SW 1271 (cell line): ENCODE results near the gene RIC8A.

Experiments
- DNase-seq, 2 experiments: peaks; one replicate each; lab custom pipeline; 2025; lab: John Stamatoyannopoulos, UW

Gene RIC8A

DNA sequence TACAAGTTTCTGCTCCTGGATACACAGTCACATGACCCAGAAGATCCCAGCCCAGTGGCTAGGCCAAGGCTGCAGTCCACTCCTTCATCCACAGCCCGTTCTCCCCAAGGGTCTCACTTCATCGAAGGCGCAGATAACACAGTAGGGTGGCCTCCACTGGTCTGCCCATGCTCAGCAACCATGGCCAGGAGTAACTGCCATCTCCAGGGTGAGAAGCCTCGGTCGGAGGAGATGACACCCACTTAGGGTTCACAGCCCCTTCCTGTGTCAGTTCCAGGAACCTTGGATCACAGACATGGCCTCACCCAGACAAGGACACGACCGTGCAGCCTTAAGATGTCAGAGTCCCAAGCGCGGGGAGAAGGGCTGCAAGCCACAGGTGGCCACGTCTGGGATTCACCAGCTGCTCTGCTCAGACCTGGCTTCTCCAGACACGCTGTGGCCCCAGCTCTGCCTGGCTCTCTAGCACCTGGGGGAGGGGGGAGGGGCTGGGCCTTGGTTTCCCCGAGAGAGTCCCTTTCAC lies 2.9 kb upstream of the RIC8A start:
- no peak for DNase-seq

DNA sequence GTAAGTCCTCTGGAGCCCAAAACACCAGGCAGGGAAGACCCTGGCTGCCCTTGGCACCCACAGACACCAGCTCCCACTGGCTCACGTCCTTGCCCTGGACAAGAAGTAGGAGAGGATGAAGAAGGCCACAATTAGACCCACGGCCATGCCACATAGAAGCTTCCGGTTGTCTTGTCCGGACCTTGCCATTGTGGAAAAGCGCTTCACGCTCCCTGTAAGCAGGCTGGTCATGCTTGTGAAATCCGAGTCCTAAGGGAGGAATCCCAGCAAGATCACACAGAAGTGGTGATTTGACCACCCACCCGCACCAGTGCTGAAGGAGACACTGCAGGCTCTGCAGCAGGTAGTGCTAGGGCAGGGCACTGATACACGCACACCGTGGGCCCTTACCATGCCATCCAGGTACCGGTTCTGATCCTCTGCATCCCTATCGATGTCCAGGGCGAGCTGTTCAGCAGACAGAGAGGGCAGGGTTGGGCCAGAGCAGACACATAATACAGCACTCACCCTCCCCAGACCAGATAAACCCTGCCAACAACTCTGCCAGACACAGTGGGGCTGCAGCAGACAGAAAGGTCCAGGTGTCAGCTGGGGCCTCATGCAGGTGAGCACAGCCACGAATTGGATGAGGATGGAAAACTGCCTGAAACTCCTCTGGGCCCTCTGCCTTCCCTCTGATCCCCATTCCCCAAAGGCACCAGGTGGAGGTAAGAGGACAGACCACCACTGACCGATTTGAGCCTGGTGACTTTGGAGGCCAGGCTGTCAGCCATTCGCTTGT lies 2.1 kb upstream of the RIC8A start:
- DNase-seq = no peak

GRCh38 chr11:206002-206384 lies 1.5 kb upstream of the RIC8A start:
- no peak for DNase-seq

DNA sequence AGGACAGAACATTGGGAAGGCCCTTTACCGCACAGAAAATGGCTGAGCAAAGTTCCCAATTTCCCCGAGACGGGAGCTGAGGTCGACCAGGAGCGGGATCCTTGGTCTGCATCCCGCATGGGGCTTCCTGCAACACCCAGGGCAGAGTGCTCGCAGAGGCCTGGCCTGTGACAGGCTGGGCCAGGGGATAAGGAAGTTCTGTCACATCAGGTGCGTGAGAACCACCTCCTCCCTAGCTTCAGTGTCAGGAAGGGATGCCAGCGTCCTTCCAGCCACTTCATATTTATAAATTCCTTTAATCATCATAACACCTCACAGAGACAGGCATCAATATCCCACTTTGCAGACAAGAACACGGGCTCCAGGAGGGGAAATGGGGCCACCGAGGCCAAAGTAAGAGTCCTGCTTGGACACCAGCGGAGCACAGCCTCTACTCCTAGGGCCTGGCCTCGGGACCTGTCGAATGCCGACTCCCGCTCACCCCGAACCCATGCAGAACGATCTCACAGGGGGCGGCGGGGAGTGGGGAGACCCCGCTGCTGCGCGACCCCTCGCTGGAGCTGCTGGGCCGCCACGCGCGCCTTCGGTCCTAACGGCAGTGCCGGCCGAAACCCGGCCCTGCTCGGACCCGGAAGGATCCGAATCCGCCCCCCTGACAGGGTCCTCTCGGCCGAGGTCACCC lies 841 bp upstream of the RIC8A start:
- no peak for DNase-seq

GRCh38 chr11:207863-208180 lies 314 bp downstream of the RIC8A start:
- no peak for DNase-seq

GRCh38 chr11:208181-208916 lies 841 bp downstream of the RIC8A start:
- peak; percentile 23 to 58 for DNase-seq

GRCh38 chr11:208917-209260 lies 1.4 kb downstream of the RIC8A start:
- DNase-seq = no peak

- no peak for DNase-seq
These were observed 2.0 kb downstream of the RIC8A start for GRCh38 chr11:209275-210121.

DNA sequence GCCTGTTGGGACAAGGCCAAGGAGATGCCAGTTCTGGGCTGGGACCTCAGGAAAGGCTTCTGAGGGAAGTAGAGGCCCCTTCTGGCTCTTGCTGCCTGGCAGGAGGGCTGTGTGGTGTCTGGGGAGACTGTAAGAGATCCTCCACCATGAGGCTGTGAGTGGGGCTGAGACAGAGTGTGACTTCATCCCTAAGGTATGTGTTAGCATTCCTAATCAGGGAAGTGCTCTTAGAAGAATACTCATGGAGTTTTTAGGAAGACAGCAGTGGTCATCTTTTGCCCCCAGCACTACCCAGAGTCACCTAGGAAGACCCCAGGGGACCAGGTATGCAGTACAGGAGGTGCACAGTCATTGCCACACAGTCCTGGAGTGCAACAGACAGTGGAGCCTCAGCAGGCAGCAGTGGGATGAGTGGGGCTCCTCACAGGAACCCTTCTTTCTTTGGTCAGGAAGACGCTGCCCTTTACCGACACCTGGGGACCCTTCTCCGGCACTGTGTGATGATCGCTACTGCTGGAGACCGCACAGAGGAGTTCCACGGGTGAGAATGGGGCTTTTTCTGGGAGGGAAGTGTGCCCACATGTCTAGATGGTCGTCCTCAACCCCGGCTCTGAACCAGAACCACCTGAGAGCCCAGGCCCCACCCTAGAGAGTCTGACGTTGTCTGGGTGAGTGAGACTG lies 2.8 kb downstream of the RIC8A start:
- peak; percentile 21 to 50 for DNase-seq

DNA sequence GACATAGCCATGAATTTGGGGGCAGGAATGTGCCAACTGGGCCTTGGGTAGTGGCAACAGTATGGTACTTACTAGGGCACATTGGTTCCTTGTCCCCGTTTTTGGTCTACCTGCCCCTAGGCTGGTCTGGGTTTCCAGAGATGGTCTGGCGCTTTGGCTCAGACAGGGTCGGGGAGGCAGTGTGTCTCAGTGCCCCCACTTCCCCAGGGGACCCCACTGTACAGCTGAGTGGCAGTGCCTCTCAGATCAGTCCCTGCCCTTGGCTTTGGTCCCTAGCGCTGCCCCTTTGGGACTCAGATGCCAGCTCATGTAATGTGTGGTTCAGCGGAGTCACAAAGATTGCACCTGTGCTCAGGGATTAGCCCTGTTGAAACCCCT lies 3.3 kb downstream of the RIC8A start:
- DNase-seq = no peak

DNA sequence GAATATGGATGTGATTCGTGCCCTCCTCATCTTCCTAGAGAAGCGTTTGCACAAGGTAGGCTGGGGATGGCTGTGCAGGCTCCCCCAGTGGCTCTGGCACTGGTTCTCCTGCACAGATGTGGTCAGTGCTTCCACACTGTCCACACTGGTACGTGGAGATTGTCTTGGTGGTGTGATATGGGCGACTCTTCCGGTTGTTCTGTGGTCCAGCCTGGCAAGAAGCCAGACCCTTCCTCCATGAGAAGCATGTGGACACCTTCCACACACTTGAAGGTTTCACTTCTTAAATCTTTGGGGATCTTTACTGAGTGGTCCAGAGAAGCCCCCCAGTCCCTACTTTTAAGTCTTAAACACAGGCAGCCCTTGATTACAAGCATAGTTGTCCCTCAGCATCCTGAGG lies 3.8 kb downstream of the RIC8A start:
- DNase-seq = no peak

GRCh38 chr11:211741-212140 lies 4.2 kb downstream of the RIC8A start:
- no peak for DNase-seq

GRCh38 chr11:212150-213100 lies 4.9 kb downstream of the RIC8A start:
- DNase-seq = no peak

- no peak for DNase-seq
These were observed 5.6 kb downstream of the RIC8A start for GRCh38 chr11:213111-213510.

GRCh38 chr11:214083-214482 lies 6.6 kb downstream of the RIC8A start:
- DNase-seq = no peak

DNA sequence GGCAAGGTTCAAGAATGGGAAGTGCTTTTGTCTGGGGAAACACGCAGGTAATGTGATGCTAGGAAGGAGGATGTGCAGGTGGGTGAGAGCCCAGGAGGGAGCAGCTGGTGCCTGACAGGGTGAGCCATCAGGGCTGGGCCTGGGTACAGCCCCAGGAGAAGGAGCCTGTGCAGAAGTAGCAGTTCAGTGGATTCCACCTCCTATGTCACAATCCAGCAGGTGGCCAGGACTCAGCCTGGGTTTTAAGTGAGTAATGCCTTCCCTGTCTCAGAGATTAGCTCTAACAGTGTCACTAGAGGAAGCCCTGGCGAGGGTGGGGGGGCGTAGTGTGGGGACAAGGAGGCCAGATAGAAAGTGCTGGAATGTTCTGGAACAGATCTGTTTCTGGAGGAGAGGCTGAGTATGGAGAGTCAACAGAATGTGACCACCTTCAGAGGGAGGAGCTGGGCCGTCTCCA lies 8.1 kb downstream of the RIC8A start:
- no peak for DNase-seq

DNA sequence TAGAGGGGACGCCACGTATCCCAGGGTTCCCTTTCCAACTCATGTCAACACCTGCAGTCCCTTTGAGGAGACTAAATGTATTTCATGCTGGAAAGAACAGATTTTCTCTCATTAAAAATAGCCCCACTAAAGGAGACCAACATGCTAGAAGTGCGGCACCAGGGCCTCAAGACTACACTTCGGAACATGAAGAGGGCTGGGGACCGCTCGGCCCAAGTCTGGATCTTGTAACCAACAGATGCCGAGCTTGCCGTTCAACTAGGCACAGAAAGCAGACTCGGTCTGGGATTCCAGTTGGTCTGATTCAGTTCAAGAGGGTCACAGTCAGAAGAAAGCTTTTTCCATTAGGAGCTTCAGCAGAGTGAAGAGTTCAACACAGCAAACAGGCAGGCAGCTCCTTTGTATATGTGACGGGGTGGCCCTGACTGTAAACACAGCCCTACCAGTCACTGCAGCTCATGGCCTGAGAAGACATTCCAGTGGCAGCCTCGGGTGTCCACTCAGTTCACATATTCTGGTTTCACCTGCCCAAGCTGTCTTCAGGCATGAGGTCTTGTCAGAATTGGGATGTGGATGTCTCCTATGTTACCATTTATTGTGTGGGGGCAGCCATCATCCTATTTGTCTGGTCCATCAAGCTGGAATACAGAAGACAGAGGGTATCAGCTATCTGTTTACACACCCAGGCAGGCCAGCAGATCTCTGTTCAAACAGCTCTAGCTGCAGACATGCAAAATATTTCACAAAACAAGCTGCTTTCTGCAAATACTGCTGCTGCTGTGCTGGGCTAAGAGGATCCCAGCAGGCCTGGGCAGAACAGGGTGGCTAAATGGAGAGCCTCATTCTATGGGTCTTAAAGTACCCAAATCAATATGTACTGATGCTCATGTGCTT lies 8.8 kb downstream of the RIC8A start:
- DNase-seq = no peak

GRCh38 chr11:217704-218103 lies 10.2 kb downstream of the RIC8A start:
- no peak for DNase-seq
